Measurements from ENCODE around the gene ENTPD1.

- TF ChIP-seq POLR2AphosphoS5 (IDR thresholded peaks at IDR 0.05; ENCODE audit: low read depth, low read length) (no peak), POLR2A (IDR thresholded peaks at IDR 0.05; ENCODE audit: borderline replicate concordance, extremely low read depth, insufficient read depth, insufficient read length) (no peak)
Observed at GRCh38 chr10:95873651-95874050, 117.7 kb downstream of the ENTPD1 start.
